Uterus (tissue), 4 donors: ENCODE data around the gene GALNT9. TPM values are rescaled to one million over a fixed set of nuclear protein-coding genes. Genes with fewer than 3 reads are reported as not detected.

Source experiments
- DNase-seq, 2 donors: peaks; one replicate each; pipeline ENCODE4 v3.0.0-alpha.2; 2019 to 2020
- H3K27ac ChIP-seq, 2 donors: fragments of 200-600 bp; sonication (generic); 1 replicate in 1 of 2; 2 replicates in 1 of 2; pipeline ENCODE4 v1.5.1; 2016 to 2018
- H3K27me3 ChIP-seq, 2 donors: fragments of 200-600 bp; sonication (generic); one replicate each; pipeline ENCODE4 v1.5.1; 2018 to 2019; ENCODE audit warnings: control low read depth in 1 of 2
- H3K36me3 ChIP-seq, 2 donors: fragments of 200-600 bp; sonication (generic); one replicate each; pipeline ENCODE4 v1.5.1; 2019; ENCODE audit warnings: control low read depth in 1 of 2
- H3K4me1 ChIP-seq, 2 donors: fragments of 200-600 bp; sonication (generic); one replicate each; pipeline ENCODE4 v1.5.1; 2018 to 2019; ENCODE audit warnings: control low read depth in 1 of 2
- H3K4me3 ChIP-seq, 2 donors: fragments of 200-600 bp; sonication (generic); 1 replicate in 1 of 2; 2 replicates in 1 of 2; pipeline ENCODE4 v1.5.1; 2018 to 2019; ENCODE audit warnings: mild to moderate bottlenecking in 1 of 2
- H3K9me3 ChIP-seq, 2 donors: fragments of 200-600 bp; sonication (generic); one replicate each; pipeline ENCODE4 v1.5.1; 2019; ENCODE audit warnings: control low read depth in 1 of 2
- POLR2A ChIP-seq, 2 donors: fragments of 450-650 bp; IDR thresholded peaks; one replicate each; pipeline ENCODE4 v1.6.1; 2016; ENCODE audit warnings: antibody characterized with exemption in 2 of 2, mild to moderate bottlenecking in 1 of 2, moderate library complexity in 1 of 2
- intact Hi-C: fragments of 100-400 bp; cut with DNase I; formaldehyde crosslinking; loops from one replicate; pipeline ENCODE4 v1.15.1; 2023; ENCODE audit warnings: low total_unique reads
- total RNA-seq, 4 donors: library from RNA; depleted of rRNA in 3 of 4; stranded (reverse); fragments of >200 nt in 3 of 4; gene quantifications; one replicate each; pipeline versions ENCODE4 v1.1.0 to v1.2.4, GENCODE V29; 2014 to 2023
- TF ChIP-seq, protein P1 (sequence below), 4 experiments: fragments of 200-600 bp in 2 of 4; fragments of 450-650 bp in 2 of 4; sonication (generic) in 2 of 4; IDR thresholded peaks; one replicate each; pipeline ENCODE4 v1.5.1; 2016 to 2019; ENCODE audit warnings: antibody characterized with exemption in 4 of 4, mild to moderate bottlenecking in 2 of 4, moderate library complexity in 1 of 4
- donor health status: DM: yes; HTN: yes; CAD: no.

Gene GALNT9
- total RNA-seq, 4 donors from 2014 or later: 1.5 to 4.3 TPM; not detected in 2

DNA sequence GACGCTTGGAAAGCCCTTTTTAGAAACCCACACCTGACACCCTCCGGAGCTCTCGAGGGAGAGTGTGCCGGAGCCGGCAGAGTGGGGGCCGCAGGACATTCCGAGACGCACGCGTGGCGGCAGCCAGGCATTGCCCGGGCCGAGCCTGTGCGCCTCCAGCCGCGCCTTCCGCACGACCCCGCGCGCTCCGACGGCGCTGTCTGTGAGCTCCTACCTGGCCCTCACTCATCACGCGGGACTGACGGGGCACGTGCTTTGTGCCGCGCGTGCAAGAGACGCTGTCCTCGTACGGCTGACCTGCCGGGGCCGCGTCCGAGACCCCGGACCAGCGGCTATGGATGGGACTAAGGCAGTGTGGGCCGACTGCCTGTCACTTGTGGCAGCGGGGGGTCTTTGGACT, 5.2 kb downstream of the GALNT9 start:
- intact Hi-C loops: no loop called here
- Histone ChIP-seq H3K27me3 (peaks cover 0 to 4% of the 10 kb centered on the region in 2 donors), H3K9me3 (no peaks in the 10 kb centered on the region), H3K36me3 (no peaks in the 10 kb centered on the region), H3K4me1 (peaks cover 0 to 11% of the 10 kb centered on the region in 2 donors), H3K27ac (no peak overlapping the region), H3K4me3 (no peak overlapping the region)
- no peak for TF ChIP-seq POLR2A (IDR thresholded peaks at IDR 0.05)
- TF ChIP-seq, protein P1, sequence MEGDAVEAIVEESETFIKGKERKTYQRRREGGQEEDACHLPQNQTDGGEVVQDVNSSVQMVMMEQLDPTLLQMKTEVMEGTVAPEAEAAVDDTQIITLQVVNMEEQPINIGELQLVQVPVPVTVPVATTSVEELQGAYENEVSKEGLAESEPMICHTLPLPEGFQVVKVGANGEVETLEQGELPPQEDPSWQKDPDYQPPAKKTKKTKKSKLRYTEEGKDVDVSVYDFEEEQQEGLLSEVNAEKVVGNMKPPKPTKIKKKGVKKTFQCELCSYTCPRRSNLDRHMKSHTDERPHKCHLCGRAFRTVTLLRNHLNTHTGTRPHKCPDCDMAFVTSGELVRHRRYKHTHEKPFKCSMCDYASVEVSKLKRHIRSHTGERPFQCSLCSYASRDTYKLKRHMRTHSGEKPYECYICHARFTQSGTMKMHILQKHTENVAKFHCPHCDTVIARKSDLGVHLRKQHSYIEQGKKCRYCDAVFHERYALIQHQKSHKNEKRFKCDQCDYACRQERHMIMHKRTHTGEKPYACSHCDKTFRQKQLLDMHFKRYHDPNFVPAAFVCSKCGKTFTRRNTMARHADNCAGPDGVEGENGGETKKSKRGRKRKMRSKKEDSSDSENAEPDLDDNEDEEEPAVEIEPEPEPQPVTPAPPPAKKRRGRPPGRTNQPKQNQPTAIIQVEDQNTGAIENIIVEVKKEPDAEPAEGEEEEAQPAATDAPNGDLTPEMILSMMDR (IDR thresholded peaks at IDR 0.05): no peak
- no peak for DNase-seq

DNA sequence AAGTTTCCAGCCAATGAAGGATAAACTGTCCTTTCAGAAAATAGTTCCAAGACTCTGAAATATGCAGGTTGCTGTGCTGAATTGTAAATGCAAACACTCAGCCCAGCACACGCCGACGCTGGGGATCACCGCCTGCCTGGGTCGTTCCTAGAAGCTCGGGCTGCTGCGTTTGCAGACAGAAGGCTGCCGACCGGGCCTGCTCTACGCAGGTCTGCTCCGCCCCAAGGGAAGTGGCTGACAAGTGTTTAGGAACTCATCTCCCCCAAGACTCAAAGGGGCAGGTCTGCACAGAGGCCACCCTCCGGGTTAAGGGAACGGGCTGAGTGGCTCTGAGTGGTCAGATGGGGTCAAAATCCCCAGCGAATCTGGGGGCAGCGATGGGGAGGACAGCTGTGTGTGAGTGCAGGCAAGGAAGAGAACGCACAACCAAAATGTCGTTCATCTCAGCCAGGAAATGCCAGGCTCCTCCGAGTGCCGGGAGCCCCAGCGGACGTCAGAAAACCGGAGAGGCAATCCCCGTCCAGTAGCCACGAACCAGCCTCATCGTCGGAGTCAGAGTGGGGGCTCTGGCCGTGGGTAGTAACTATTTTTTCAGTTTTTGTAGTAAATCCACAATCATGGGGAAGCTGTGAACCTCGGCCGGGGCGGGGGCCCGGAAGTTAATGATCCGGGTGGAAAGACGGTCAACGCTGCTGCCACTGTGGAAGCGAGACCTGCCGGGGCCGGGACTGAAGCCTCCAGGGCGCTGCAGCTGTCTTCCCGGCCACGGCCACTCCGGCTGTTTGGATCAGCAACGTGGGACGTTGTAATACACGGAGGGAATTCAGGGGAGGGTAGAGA, 6.0 kb downstream of the GALNT9 start:
- H3K27me3 ChIP-seq: no peaks in the 10 kb centered on the region
- H3K27ac ChIP-seq: no peak overlapping the region
- DNase-seq: no peak
- intact Hi-C loops: no loop called here
- no peaks in the 10 kb centered on the region for H3K36me3 ChIP-seq
- H3K9me3 ChIP-seq: no peaks in the 10 kb centered on the region
- H3K4me1 ChIP-seq: peaks cover 0 to 10% of the 10 kb centered on the region in 2 donors
- no peak for TF ChIP-seq POLR2A (IDR thresholded peaks at IDR 0.05)
- H3K4me3 ChIP-seq: no peak overlapping the region

DNA sequence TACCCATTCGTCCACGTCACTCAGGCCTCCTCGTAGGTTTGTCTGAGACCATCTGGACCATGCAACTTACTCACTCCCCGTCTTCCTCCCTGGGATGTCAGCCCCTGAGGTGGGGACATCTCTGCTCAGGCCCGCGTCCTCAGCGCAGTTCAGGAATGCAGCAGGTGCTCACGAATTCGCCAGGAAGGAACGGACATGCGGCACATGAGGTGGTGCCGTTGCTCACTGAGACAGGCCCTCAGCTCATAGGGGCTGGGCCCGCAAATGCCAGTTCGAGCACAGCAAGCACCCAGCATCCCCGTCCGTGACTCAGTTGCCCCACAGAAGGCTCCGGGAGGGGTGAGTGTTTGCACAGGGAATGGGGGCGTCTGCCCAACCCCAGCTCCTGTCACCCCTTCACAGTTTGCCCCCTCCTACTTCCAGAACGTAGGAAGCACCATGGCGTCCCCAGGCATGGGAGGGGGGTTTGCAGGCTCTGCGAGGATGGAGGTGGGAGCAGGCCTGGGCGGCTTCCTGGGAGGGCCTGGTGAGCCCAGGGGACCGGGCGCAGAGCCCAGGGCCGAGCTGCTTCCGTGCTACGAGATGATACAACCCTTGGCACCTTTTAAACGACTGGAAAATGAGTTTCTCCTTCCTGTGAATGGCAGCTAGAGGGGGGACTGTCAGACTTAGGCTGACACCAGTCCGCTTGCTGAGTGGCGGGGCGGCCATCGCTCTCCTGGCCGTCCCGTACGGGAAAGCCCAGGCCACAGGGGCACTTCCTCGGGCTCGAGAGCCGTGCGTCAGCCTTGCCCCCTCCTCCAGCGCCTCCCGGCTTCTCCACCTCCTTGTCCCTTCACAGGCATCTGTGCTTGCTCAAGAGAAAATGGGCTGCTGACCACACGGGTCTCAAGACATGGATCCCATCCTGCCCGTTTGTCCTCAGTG, 6.9 kb downstream of the GALNT9 start:
- intact Hi-C loops: no loop called here

DNA sequence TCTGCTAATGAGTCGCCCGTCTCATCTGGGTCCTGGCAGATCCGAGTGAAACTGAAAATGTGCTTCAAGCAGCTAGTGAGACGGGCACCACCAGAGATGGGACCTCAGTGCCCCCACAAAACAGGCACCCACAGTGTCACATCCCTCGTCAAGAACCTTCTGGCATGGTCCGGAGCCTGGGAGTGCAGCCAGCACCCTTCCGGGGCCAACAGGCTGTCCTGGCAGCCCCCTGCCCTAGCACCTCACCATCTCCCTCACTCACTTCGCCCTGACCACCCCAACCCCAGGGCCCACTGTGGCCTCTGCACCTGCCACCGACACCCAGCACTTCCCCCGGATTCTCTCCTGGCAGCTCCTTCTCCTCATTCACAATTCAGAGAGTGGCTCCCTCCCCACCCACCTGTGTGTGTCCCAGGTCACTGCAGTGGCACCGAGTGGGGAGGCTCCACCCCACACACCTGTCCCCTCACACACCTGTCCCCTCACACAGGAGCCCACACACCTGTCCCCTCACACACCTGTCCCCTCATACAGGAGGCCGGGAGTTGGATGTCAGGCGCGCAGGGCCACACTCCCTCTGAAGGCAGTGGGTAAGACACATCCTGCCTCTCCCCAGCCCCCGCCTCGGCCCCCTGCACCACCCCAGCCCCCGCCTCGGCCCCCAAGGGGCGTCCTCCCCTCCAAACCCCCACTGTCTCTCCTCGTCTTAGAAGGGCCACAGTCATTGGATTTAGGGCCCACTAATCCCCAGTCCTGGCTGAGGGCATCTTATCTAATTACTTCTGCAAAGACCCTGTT, 7.9 kb downstream of the GALNT9 start:
- Histone ChIP-seq H3K36me3 (no peaks in the 10 kb centered on the region), H3K9me3 (no peaks in the 10 kb centered on the region), H3K4me3 (no peak overlapping the region), H3K27me3 (no peaks in the 10 kb centered on the region), H3K27ac (no peak overlapping the region), H3K4me1 (no peaks in the 10 kb centered on the region)
- no peak for TF ChIP-seq POLR2A (IDR thresholded peaks at IDR 0.05)
- TF ChIP-seq, protein P1 (IDR thresholded peaks at IDR 0.05): no peak
- intact Hi-C loops: no loop called here
- DNase-seq: no peak

More for the DNA sequence above, 6.9 kb downstream of the GALNT9 start:
- Histone ChIP-seq H3K4me1 (peaks cover 0 to 1% of the 10 kb centered on the region in 2 donors), H3K36me3 (no peaks in the 10 kb centered on the region), H3K9me3 (no peaks in the 10 kb centered on the region), H3K27ac (no peak overlapping the region), H3K4me3 (no peak overlapping the region), H3K27me3 (no peaks in the 10 kb centered on the region)
- TF ChIP-seq, protein P1 (IDR thresholded peaks at IDR 0.05): no peak
- no peak for TF ChIP-seq POLR2A (IDR thresholded peaks at IDR 0.05)
- no peak for DNase-seq

DNA sequence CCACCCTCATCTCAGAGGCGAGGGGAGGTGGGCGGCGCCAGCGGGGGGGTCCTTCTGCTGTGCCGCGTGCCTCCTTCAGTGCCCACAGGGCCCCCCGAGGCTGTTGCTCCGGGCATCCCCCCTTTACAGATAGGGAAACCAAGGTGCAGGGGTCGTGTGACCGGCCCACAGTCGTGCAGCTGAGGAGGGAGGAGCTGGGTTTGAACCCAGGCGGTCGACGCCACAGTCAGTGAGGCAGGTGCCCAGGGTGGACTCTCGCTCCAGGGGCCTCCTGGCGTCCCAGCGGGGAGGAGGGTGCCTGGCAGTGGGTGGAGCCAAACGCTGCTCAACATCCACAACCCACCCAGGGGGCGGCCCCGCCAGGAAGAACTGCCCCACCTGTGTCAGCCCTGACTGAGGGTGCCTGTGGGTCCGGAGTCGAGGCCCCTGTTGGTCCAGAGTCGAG, 8.6 kb downstream of the GALNT9 start:
- Histone ChIP-seq H3K4me3 (no peak overlapping the region), H3K27me3 (no peaks in the 10 kb centered on the region), H3K27ac (no peak overlapping the region), H3K9me3 (no peaks in the 10 kb centered on the region), H3K36me3 (no peaks in the 10 kb centered on the region), H3K4me1 (no peaks in the 10 kb centered on the region)
- TF ChIP-seq, protein P1 (IDR thresholded peaks at IDR 0.05): no peak
- no peak for TF ChIP-seq POLR2A (IDR thresholded peaks at IDR 0.05)
- no peak for DNase-seq
- intact Hi-C loops: no loop called here
